GM12878 (cell line): Measurements from ENCODE around the gene ATP8A1. TPM values are rescaled to one million over a fixed set of nuclear protein-coding genes. Genes with fewer than 3 reads are reported as not detected.

Experiments
- ATAC-seq: fragments of 200-7000 bp; cut with Tn5 transposase; 3 replicates; pipeline ENCODE4 v1.9.1; 2020; ENCODE audit warnings: mild to moderate bottlenecking, moderate library complexity
- BruUV-seq: library from RNA; stranded (reverse); fragments of 400-500 nt; replicated peaks from 2 replicates; lab custom pipeline; 2021; lab: Mats Ljungman, UMichigan
- CTCF ChIA-PET: fragments of 300-600 bp; sonication (Branson Sonifier 250); formaldehyde crosslinking; extraction: SDS; loops from one replicate; lab custom pipeline; 2021; ENCODE audit warnings: inconsistent platforms; lab: Yijun Ruan, JAX
- POLR2A ChIA-PET: fragments of 350-600 bp; formaldehyde crosslinking; extraction: SDS; loops from one replicate; lab custom pipeline; 2021; ENCODE audit warnings: inconsistent platforms; lab: Charles Lee
- RAD21 ChIA-PET: fragments of 300-600 bp; sonication (Branson Sonifier 250); formaldehyde crosslinking; loops from one replicate; lab custom pipeline; 2023; ENCODE audit warnings: antibody characterized with exemption; ENCODE audit not compliant: unreplicated experiment; lab: Charles Lee
- SMC1A ChIA-PET: fragments of 300-600 bp; sonication (Branson Sonifier 250); formaldehyde crosslinking; loops from one replicate; lab custom pipeline; 2023; ENCODE audit not compliant: unreplicated experiment, uncharacterized antibody; lab: Charles Lee
- DNase-seq: peaks from one replicate; pipeline ENCODE4 v3.0.0-alpha.2; 2011; ENCODE audit warnings: low read depth, low spot score
- FAIRE-seq: peaks from 3 replicates; lab custom pipeline; 2011; peaks lifted over from hg19 to GRCh38; lab: Jason Lieb, UNC
- H2AFZ ChIP-seq: 2 replicates; pipeline ENCODE4 v1.6.0; 2011; ENCODE audit warnings: low read depth, low read length, control low read depth; ENCODE audit not compliant: control insufficient read depth
- H3K27ac ChIP-seq: 2 replicates; pipeline ENCODE4 v1.5.1; 2011; ENCODE audit warnings: control low read depth; ENCODE audit not compliant: control insufficient read depth, insufficient read depth
- H3K27me3 ChIP-seq, 2 experiments: replicated peaks in 1 of 2; 2 replicates each; pipeline versions ENCODE4 v1.6.0 to v1.6.1; 2011; ENCODE audit warnings: low read length in 1 of 2; ENCODE audit not compliant: control insufficient read depth in 2 of 2, insufficient read depth in 2 of 2
- H3K36me3 ChIP-seq, 2 experiments: 2 replicates each; pipeline ENCODE4 v1.5.1; 2011; ENCODE audit warnings: low read length in 1 of 2; ENCODE audit not compliant: control insufficient read depth in 2 of 2, insufficient read depth in 2 of 2
- H3K4me1 ChIP-seq: 2 replicates; pipeline ENCODE4 v1.6.1; 2011; ENCODE audit warnings: mild to moderate bottlenecking, low read length, moderate library complexity, mixed read lengths; ENCODE audit not compliant: control insufficient read depth, insufficient read depth
- H3K4me2 ChIP-seq: 2 replicates; pipeline ENCODE4 v1.6.0; 2011; ENCODE audit warnings: control low read depth; ENCODE audit not compliant: control insufficient read depth, insufficient read depth
- H3K4me3 ChIP-seq: fragments of 200-600 bp; sonication (generic); 2 replicates; pipeline ENCODE4 v1.5.1; 2016
- H3K79me2 ChIP-seq: 2 replicates; pipeline ENCODE4 v1.6.0; 2011; ENCODE audit warnings: low read length; ENCODE audit not compliant: control insufficient read depth, insufficient read depth
- H3K9ac ChIP-seq: 2 replicates; pipeline ENCODE4 v1.8.0; 2011; ENCODE audit warnings: low read length, control low read depth, mixed read lengths; ENCODE audit not compliant: control insufficient read depth, insufficient read depth
- H3K9me3 ChIP-seq: replicated peaks from 3 replicates; pipeline ENCODE4 v1.5.1; 2011; ENCODE audit warnings: mild to moderate bottlenecking, low read length; ENCODE audit not compliant: control insufficient read depth, insufficient read depth
- H4K20me1 ChIP-seq: 2 replicates; pipeline ENCODE4 v1.6.0; 2011; ENCODE audit not compliant: control insufficient read depth, insufficient read depth
- CBX5 ChIP-seq: sonication (generic); IDR thresholded peaks from 2 replicates; pipeline ENCODE4 v1.6.1; 2016; ENCODE audit warnings: low read depth, moderate library complexity, mild to moderate bottlenecking, inconsistent platforms
- CTCF ChIP-seq, 3 experiments: IDR thresholded peaks in 2 of 3; conservative IDR thresholded peaks in 1 of 3; 2 replicates each; pipeline ENCODE4 v1.5.1; 2011; ENCODE audit warnings: low read depth in 3 of 3, low read length in 3 of 3, mild to moderate bottlenecking in 3 of 3, control low read depth in 2 of 3, moderate library complexity in 2 of 3, inconsistent platforms in 1 of 3, mixed read lengths in 1 of 3; ENCODE audit not compliant: control insufficient read depth in 2 of 3, insufficient read depth in 1 of 3; ENCODE audit errors: extremely low read depth in 1 of 3
- E4F1 ChIP-seq: fragments of 450-650 bp; IDR thresholded peaks from 2 replicates; pipeline ENCODE4 v1.6.1; 2018; ENCODE audit warnings: borderline replicate concordance, mild to moderate bottlenecking; ENCODE audit not compliant: partially characterized antibody
- FOXK2 ChIP-seq: fragments of 450-650 bp; IDR thresholded peaks from 2 replicates; pipeline ENCODE4 v1.6.1; 2017; ENCODE audit warnings: mild to moderate bottlenecking, moderate library complexity
- KAT2A ChIP-seq: conservative IDR thresholded peaks from 2 replicates; pipeline ENCODE4 v1.6.1; 2011; ENCODE audit warnings: low read depth, low read length; ENCODE audit not compliant: control insufficient read depth
- NR2C2 ChIP-seq: IDR thresholded peaks from 2 replicates; pipeline ENCODE4 v1.6.1; 2011; ENCODE audit warnings: borderline replicate concordance, low read depth; ENCODE audit not compliant: control insufficient read depth, insufficient read length
- POLR2AphosphoS2 ChIP-seq: IDR thresholded peaks from 2 replicates; pipeline ENCODE4 v1.6.1; 2011; ENCODE audit warnings: low read depth, mild to moderate bottlenecking, low read length, improper control_type of control experiment, moderate library complexity
- RAD51 ChIP-seq: fragments of 450-650 bp; IDR thresholded peaks from 2 replicates; pipeline ENCODE4 v1.6.1; 2016; ENCODE audit warnings: moderate library complexity, mild to moderate bottlenecking, inconsistent platforms
- RBBP5 ChIP-seq: fragments of 200-600 bp; sonication (generic); conservative IDR thresholded peaks from 2 replicates; pipeline ENCODE4 v1.6.1; 2016
- RCOR1 ChIP-seq: conservative IDR thresholded peaks from 2 replicates; pipeline ENCODE4 v1.6.1; 2012; ENCODE audit warnings: low read depth, low read length, improper control_type of control experiment
- RELA ChIP-seq: fragments of 450-650 bp; IDR thresholded peaks from 2 replicates; pipeline ENCODE4 v1.8.0; 2014; ENCODE audit warnings: borderline replicate concordance; ENCODE audit not compliant: partially characterized antibody
- SRF ChIP-seq, 2 experiments: IDR thresholded peaks; 2 replicates each; pipeline ENCODE4 v1.6.1; 2011; ENCODE audit warnings: low read depth in 2 of 2, low read length in 2 of 2, mild to moderate bottlenecking in 1 of 2, moderate library complexity in 1 of 2
- ZNF207 ChIP-seq: fragments of 450-650 bp; IDR thresholded peaks from 2 replicates; pipeline ENCODE4 v1.6.1; 2014; ENCODE audit warnings: antibody characterized with exemption, mild to moderate bottlenecking, borderline replicate concordance
- ZNF274 ChIP-seq: IDR thresholded peaks from one replicate; pipeline ENCODE4 v1.8.0; 2011; ENCODE audit not compliant: insufficient read length, insufficient read depth
- WGBS: methylation state at CpG from one replicate; pipeline ENCODE4 v1.1.6; 2016; ENCODE audit warnings: low lambda C conversion rate; ENCODE audit not compliant: insufficient replicate concordance, insufficient coverage; ENCODE audit errors: missing lambda C conversion rate; 5-methylcytosine and 5-hydroxymethylcytosine counted together
- in situ Hi-C: fragments of 300-500 bp; cut with MboI; formaldehyde crosslinking; loops from 9 replicates; pipeline ENCODE4 v1.14.3; 2018; ENCODE audit warnings: mixed read lengths
- intact Hi-C: fragments of 100-400 bp; cut with micrococcal nuclease; formaldehyde crosslinking; loops from one replicate; pipeline ENCODE4 v1.14.2; 2022; ENCODE audit not compliant: unreplicated experiment
- polyA plus RNA-seq, 11 experiments: library from polyadenylated mRNA; depleted of rRNA in 4 of 11; unstranded in 6 of 11; stranded (reverse) in 5 of 11; fragments of >200 nt; fragmentation: Nextera tagmentation in 4 of 11; fragmentation: Illumina TruSeq in 1 of 11; extraction: Ambion mirVana in 4 of 11; extraction: Trizol in 1 of 11; gene quantifications; 1 replicate in 1 of 11; 2 replicates in 10 of 11; pipeline versions ENCODE4 v1.2.1 to v1.2.3, GENCODE V29; 2011 to 2016; ENCODE audit warnings: inconsistent platforms in 2 of 11, missing spikeins in 2 of 11, low read depth in 1 of 11
- total RNA-seq, 4 experiments: library from RNA; depleted of rRNA in 3 of 4; stranded (reverse); fragments of >200 nt in 3 of 4; fragmentation: Illumina TruSeq in 1 of 4; extraction: Trizol in 1 of 4; gene quantifications; 2 replicates each; pipeline versions ENCODE4 v1.2.1 to v1.2.3, GENCODE V29; 2013 to 2021
- TF ChIP-seq, protein P1 (sequence below): fragments of 450-650 bp; formaldehyde crosslinking; IDR thresholded peaks from 2 replicates; pipeline ENCODE4 v1.4.0; 2022; ENCODE audit warnings: mild to moderate bottlenecking, moderate library complexity

Gene ATP8A1
- total and polyA plus RNA-seq, 10 of the 15 experiments (the other 5 are each of a cell fraction or from before 2014, with no cell fraction given): 9.0 to 116 (median 37.3) TPM

- Histone ChIP-seq H3K9me3 (no peaks in the 10 kb centered on the region), H3K4me1 (peaks cover 4% of the 10 kb centered on the region), H3K79me2 (no peaks in the 10 kb centered on the region), H3K27ac (no peak overlapping the region), H2AFZ (no peak overlapping the region), H3K36me3 (no peaks in the 10 kb centered on the region), H3K4me2 (no peak overlapping the region), H3K9ac (no peak overlapping the region), H3K4me3 (no peak overlapping the region), H3K27me3 (no peaks in the 10 kb centered on the region), H4K20me1 (no peaks in the 10 kb centered on the region)
- ChIA-PET RAD21 (no interaction called here), SMC1A (no interaction called here), POLR2A (no interaction called here), CTCF (no interaction called here)
- FAIRE-seq (no peak), DNase-seq (no peak), ATAC-seq (no peak)
- BruUV-seq: no TSS peak
- in situ Hi-C loops: no loop called here
- 1% methylated on average over 8 of the region's 8 CpGs for WGBS
- intact Hi-C loops: no loop called here
- TF ChIP-seq E4F1 (no peak), FOXK2 (no peak), ZNF274 (no peak), RAD51 (no peak), SRF (IDR thresholded peaks at IDR 0.05; ENCODE audit: low read depth in 2 of 2, low read length in 2 of 2) (no peak), RBBP5 (no peak), POLR2AphosphoS2 (no peak), KAT2A (no peak), NR2C2 (no peak), ZNF207 (no peak), CTCF (IDR thresholded peaks at IDR 0.05 in 2 of 3, conservative IDR thresholded peaks at IDR 0.05 in 1 of 3; ENCODE audit: control insufficient read depth in 2 of 3, extremely low read depth in 1 of 3, insufficient read depth in 1 of 3, low read depth in 3 of 3, low read length in 3 of 3) (no peak), RELA (no peak), CBX5 (no peak), RCOR1 (no peak)
- TF ChIP-seq, protein P1, sequence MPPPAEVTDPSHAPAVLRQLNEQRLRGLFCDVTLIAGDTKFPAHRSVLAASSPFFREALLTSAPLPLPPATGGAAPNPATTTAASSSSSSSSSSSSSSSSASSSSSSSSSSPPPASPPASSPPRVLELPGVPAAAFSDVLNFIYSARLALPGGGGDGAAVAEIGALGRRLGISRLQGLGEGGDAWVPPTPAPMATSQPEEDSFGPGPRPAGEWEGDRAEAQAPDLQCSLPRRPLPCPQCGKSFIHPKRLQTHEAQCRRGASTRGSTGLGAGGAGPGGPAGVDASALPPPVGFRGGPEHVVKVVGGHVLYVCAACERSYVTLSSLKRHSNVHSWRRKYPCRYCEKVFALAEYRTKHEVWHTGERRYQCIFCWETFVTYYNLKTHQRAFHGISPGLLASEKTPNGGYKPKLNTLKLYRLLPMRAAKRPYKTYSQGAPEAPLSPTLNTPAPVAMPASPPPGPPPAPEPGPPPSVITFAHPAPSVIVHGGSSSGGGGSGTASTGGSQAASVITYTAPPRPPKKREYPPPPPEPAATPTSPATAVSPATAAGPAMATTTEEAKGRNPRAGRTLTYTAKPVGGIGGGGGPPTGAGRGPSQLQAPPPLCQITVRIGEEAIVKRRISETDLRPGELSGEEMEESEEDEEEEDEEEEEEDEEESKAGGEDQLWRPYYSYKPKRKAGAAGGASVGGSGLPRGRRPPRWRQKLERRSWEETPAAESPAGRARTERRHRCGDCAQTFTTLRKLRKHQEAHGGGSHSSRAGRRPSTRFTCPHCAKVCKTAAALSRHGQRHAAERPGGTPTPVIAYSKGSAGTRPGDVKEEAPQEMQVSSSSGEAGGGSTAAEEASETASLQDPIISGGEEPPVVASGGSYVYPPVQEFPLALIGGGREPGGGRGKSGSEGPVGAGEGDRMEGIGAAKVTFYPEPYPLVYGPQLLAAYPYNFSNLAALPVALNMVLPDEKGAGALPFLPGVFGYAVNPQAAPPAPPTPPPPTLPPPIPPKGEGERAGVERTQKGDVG (CRISPR knock-in tag): no peak
These were observed 295.4 kb downstream of the ATP8A1 start for GRCh38 chr4:42361456-42361855.
